SK-N-MC (cell line): ENCODE data around the gene LRP3.

Source experiments
- DNase-seq: peaks from one replicate; pipeline ENCODE4 v3.0.0-alpha.2; 2011; ENCODE audit warnings: low read depth, low spot score
- H3K27ac ChIP-seq: fragments of 200-600 bp; sonication (generic); 2 replicates; pipeline ENCODE4 v1.5.1; 2016; ENCODE audit warnings: mixed run types
- H3K36me3 ChIP-seq: fragments of 200-600 bp; sonication (generic); 2 replicates; pipeline ENCODE4 v1.6.1; 2017; ENCODE audit warnings: antibody characterized with exemption, low read length, mixed read lengths; ENCODE audit not compliant: insufficient read depth
- H3K4me3 ChIP-seq: fragments of 200-600 bp; sonication (generic); 2 replicates; pipeline ENCODE4 v1.5.1; 2016
- H3K9ac ChIP-seq: fragments of 200-600 bp; sonication (generic); 2 replicates; pipeline ENCODE4 v1.8.0; 2017; ENCODE audit warnings: mixed run types, mixed read lengths; ENCODE audit not compliant: insufficient read length
- H3K9me3 ChIP-seq: fragments of 200-600 bp; sonication (generic); 2 replicates; pipeline ENCODE4 v1.6.1; 2017; ENCODE audit warnings: low read depth, mild to moderate bottlenecking, antibody characterized with exemption, low read length, moderate library complexity, mixed read lengths
- EZH2 ChIP-seq: fragments of 200-600 bp; sonication (generic); IDR thresholded peaks from one replicate; pipeline ENCODE4 v1.6.1; 2017; ENCODE audit warnings: antibody characterized with exemption
- FOXP2 ChIP-seq: optimal IDR thresholded peaks from 2 replicates; pipeline ENCODE3; 2011; ENCODE audit warnings: mild to moderate bottlenecking, moderate library complexity; ENCODE audit not compliant: insufficient read depth; ENCODE audit errors: extremely low read length, control extremely low read depth
- POLR2AphosphoS5 ChIP-seq: IDR thresholded peaks from 2 replicates; pipeline ENCODE4 v1.6.1; 2012; ENCODE audit warnings: mild to moderate bottlenecking, low read depth, low read length, borderline replicate concordance

The LRP3 gene

GRCh38 chr19:33203529-33203928, 9.4 kb downstream of the LRP3 start:
- Histone ChIP-seq H3K27ac (no peak overlapping the region), H3K9ac (no peak overlapping the region), H3K9me3 (no peaks in the 10 kb centered on the region), H3K36me3 (peaks cover 8% of the 10 kb centered on the region; the same call in 1 of the 2 replicates), H3K4me3 (no peak overlapping the region)
- no peak for TF ChIP-seq EZH2
- no peak for TF ChIP-seq POLR2AphosphoS5
- TF ChIP-seq FOXP2: no peak
- DNase-seq: no peak

- TF ChIP-seq FOXP2 (no peak), EZH2 (no peak), POLR2AphosphoS5 (no peak)
- Histone ChIP-seq H3K9me3 (no peaks in the 10 kb centered on the region), H3K27ac (no peak overlapping the region), H3K36me3 (peaks cover 8% of the 10 kb centered on the region; the same call in 1 of the 2 replicates), H3K4me3 (no peak overlapping the region), H3K9ac (no peak overlapping the region)
- DNase-seq: no peak
Measured at GRCh38 chr19:33204136-33204973, 10.2 kb downstream of the LRP3 start.

GRCh38 chr19:33205110-33205509, 11.0 kb downstream of the LRP3 start:
- no peak for DNase-seq
- Histone ChIP-seq H3K36me3 (peaks cover 8% of the 10 kb centered on the region; the same call in 1 of the 2 replicates), H3K4me3 (no peak overlapping the region), H3K27ac (no peak overlapping the region), H3K9ac (no peak overlapping the region), H3K9me3 (no peaks in the 10 kb centered on the region)
- TF ChIP-seq POLR2AphosphoS5 (no peak), EZH2 (no peak), FOXP2 (no peak)

GRCh38 chr19:33205531-33206260, 11.6 kb downstream of the LRP3 start:
- Histone ChIP-seq H3K36me3 (peaks cover 8% of the 10 kb centered on the region; the same call in 1 of the 2 replicates), H3K27ac (no peak overlapping the region), H3K4me3 (no peak overlapping the region), H3K9ac (no peak overlapping the region), H3K9me3 (no peaks in the 10 kb centered on the region)
- TF ChIP-seq POLR2AphosphoS5: no peak
- TF ChIP-seq EZH2: no peak
- no peak for DNase-seq

- H3K4me3 ChIP-seq: no peak overlapping the region
- H3K27ac ChIP-seq: no peak overlapping the region
- TF ChIP-seq POLR2AphosphoS5: no peak
- no peak for TF ChIP-seq FOXP2
- TF ChIP-seq EZH2: no peak
- no peak overlapping the region for H3K9ac ChIP-seq
- H3K9me3 ChIP-seq: no peaks in the 10 kb centered on the region
- no peak for DNase-seq
- peaks cover 8% of the 10 kb centered on the region; the same call in 1 of the 2 replicates for H3K36me3 ChIP-seq
Measured at GRCh38 chr19:33206261-33207039, 12.3 kb downstream of the LRP3 start.

GRCh38 chr19:33207040-33207620, 13.0 kb downstream of the LRP3 start:
- TF ChIP-seq POLR2AphosphoS5 (no peak), EZH2 (no peak), FOXP2 (no peak)
- H3K4me3 ChIP-seq: no peak overlapping the region
- no peak overlapping the region for H3K9ac ChIP-seq
- H3K27ac ChIP-seq: no peak overlapping the region
- H3K36me3 ChIP-seq: peaks cover 8% of the 10 kb centered on the region; the same call in 1 of the 2 replicates
- no peak for DNase-seq
- no peaks in the 10 kb centered on the region for H3K9me3 ChIP-seq

GRCh38 chr19:33207903-33208302, 13.8 kb downstream of the LRP3 start:
- no peak overlapping the region for H3K4me3 ChIP-seq
- no peak overlapping the region for H3K27ac ChIP-seq
- DNase-seq: no peak
- H3K9me3 ChIP-seq: no peaks in the 10 kb centered on the region
- TF ChIP-seq FOXP2 (no peak), POLR2AphosphoS5 (no peak), EZH2 (no peak)
- H3K36me3 ChIP-seq: peaks cover 5% of the 10 kb centered on the region; the same call in 1 of the 2 replicates
- H3K9ac ChIP-seq: no peak overlapping the region
